GM23338 (cell line): ENCODE measurements around the gene C16orf87. TPM values are rescaled to one million over a fixed set of nuclear protein-coding genes. Genes with fewer than 3 reads are reported as not detected.

Experiments
- ATAC-seq: fragments of 200-7000 bp; cut with Tn5 transposase; 3 replicates; pipeline ENCODE4 v1.9.1; 2020
- DNase-seq: peaks from one replicate; pipeline ENCODE4 v3.0.0-alpha.2; 2015; ENCODE audit warnings: low spot score
- H2AFZ ChIP-seq: fragments of 200-600 bp; sonication (generic); 2 replicates; pipeline ENCODE4 v1.8.0; 2016; ENCODE audit warnings: antibody characterized with exemption, mild to moderate bottlenecking, moderate library complexity
- H3F3A ChIP-seq: fragments of 200-600 bp; sonication (generic); replicated peaks from 2 replicates; pipeline ENCODE4 v1.8.0; 2017; ENCODE audit warnings: antibody characterized with exemption, mixed run types, low read depth
- H3K27ac ChIP-seq: fragments of 200-600 bp; sonication (generic); 2 replicates; pipeline ENCODE4 v1.6.1; 2016; ENCODE audit warnings: low read depth
- H3K27me3 ChIP-seq: fragments of 200-600 bp; sonication (generic); 2 replicates; pipeline ENCODE4 v1.8.0; 2016; ENCODE audit warnings: mild to moderate bottlenecking, mixed run types, moderate library complexity; ENCODE audit not compliant: insufficient read depth
- H3K36me3 ChIP-seq: fragments of 200-600 bp; sonication (generic); 2 replicates; pipeline ENCODE4 v1.8.0; 2016; ENCODE audit warnings: mild to moderate bottlenecking; ENCODE audit not compliant: insufficient read depth
- H3K4me1 ChIP-seq: fragments of 200-600 bp; sonication (generic); 2 replicates; pipeline ENCODE4 v1.8.0; 2016; ENCODE audit warnings: mild to moderate bottlenecking, moderate library complexity; ENCODE audit not compliant: insufficient read depth
- H3K4me2 ChIP-seq: fragments of 200-600 bp; sonication (generic); 2 replicates; pipeline ENCODE4 v1.7.1; 2017; ENCODE audit warnings: mixed run types
- H3K4me3 ChIP-seq: fragments of 200-600 bp; sonication (generic); 2 replicates; pipeline ENCODE4 v1.6.1; 2016; ENCODE audit warnings: mixed run types
- H3K79me2 ChIP-seq: fragments of 200-600 bp; sonication (generic); replicated peaks from 2 replicates; pipeline ENCODE4 v1.8.0; 2017; ENCODE audit warnings: mild to moderate bottlenecking; ENCODE audit not compliant: insufficient read depth
- H3K9me2 ChIP-seq: fragments of 200-600 bp; sonication (generic); 2 replicates; pipeline ENCODE4 v1.8.0; 2017; ENCODE audit not compliant: insufficient read depth
- H4K20me1 ChIP-seq: fragments of 200-600 bp; sonication (generic); replicated peaks from 2 replicates; pipeline ENCODE4 v1.8.0; 2017; ENCODE audit warnings: mild to moderate bottlenecking; ENCODE audit not compliant: insufficient read depth
- H3K27ac Mint-ChIP-seq: 2 replicates; pipeline ENCODE4 v1.8.0; 2020; ENCODE audit warnings: inconsistent platforms, mild to moderate bottlenecking, moderate library complexity, mixed read lengths
- H3K27me3 Mint-ChIP-seq: 3 replicates; pipeline ENCODE4 v1.8.0; 2022; ENCODE audit warnings: low read depth, mild to moderate bottlenecking, moderate library complexity, mixed read lengths, inconsistent platforms; ENCODE audit not compliant: insufficient read depth, poor library complexity
- H3K36me3 Mint-ChIP-seq: 3 replicates; pipeline ENCODE4 v1.8.0; 2021; ENCODE audit warnings: low read depth, mild to moderate bottlenecking, inconsistent platforms, moderate library complexity, mixed read lengths
- H3K4me1 Mint-ChIP-seq: 3 replicates; pipeline ENCODE4 v1.8.0; 2020; ENCODE audit warnings: mild to moderate bottlenecking, inconsistent platforms, mixed read lengths
- H3K4me3 Mint-ChIP-seq: 3 replicates; pipeline ENCODE4 v1.8.0; 2021; ENCODE audit warnings: moderate library complexity, mild to moderate bottlenecking, inconsistent platforms, mixed read lengths
- H3K9me3 Mint-ChIP-seq: 3 replicates; pipeline ENCODE4 v1.8.0; 2020; ENCODE audit warnings: moderate library complexity, mild to moderate bottlenecking, inconsistent platforms, mixed read lengths
- CREB1 ChIP-seq: fragments of 250-450 bp; sonication (Bioruptor Pico); IDR thresholded peaks from 2 replicates; pipeline ENCODE4 v1.5.0; 2020; ENCODE audit warnings: low read depth, mild to moderate bottlenecking, moderate library complexity
- ETS1 ChIP-seq: IDR thresholded peaks from 2 replicates; pipeline ENCODE4 v1.6.1; 2016; ENCODE audit warnings: antibody characterized with exemption
- EZH2 ChIP-seq: fragments of 200-600 bp; sonication (generic); IDR thresholded peaks from one replicate; pipeline ENCODE4 v1.8.0; 2017; ENCODE audit warnings: antibody characterized with exemption, mild to moderate bottlenecking, low read depth; ENCODE audit not compliant: unreplicated experiment
- NANOG ChIP-seq: IDR thresholded peaks from 2 replicates; pipeline ENCODE4 v1.6.1; 2016; ENCODE audit warnings: antibody characterized with exemption, borderline replicate concordance
- POLR2AphosphoS5 ChIP-seq: IDR thresholded peaks from 2 replicates; pipeline ENCODE4 v1.6.1; 2016; ENCODE audit warnings: antibody characterized with exemption, low read depth
- REST ChIP-seq: IDR thresholded peaks from one replicate; pipeline ENCODE4 v1.6.1; 2018; ENCODE audit warnings: antibody characterized with exemption; ENCODE audit not compliant: unreplicated experiment
- ZNF114 ChIP-seq: fragments of 250-450 bp; sonication (Bioruptor Pico); IDR thresholded peaks from 2 replicates; pipeline ENCODE4 v1.5.0; 2020; ENCODE audit warnings: mild to moderate bottlenecking, moderate library complexity
- ZNF331 ChIP-seq: fragments of 250-450 bp; sonication (Bioruptor Pico); IDR thresholded peaks from 2 replicates; pipeline ENCODE4 v1.5.0; 2020; ENCODE audit warnings: low read depth, mild to moderate bottlenecking, moderate library complexity
- ZNF462 ChIP-seq: fragments of 250-450 bp; sonication (Bioruptor Pico); IDR thresholded peaks from 2 replicates; pipeline ENCODE4 v1.5.0; 2020; ENCODE audit warnings: mild to moderate bottlenecking, moderate library complexity
- polyA plus RNA-seq: library from polyadenylated mRNA; unstranded; fragments of >200 nt; fragmentation: Nextera tagmentation; extraction: Ambion mirVana; gene quantifications from 2 replicates; pipeline ENCODE4 v1.2.1, GENCODE V29; 2016
- total RNA-seq: library from RNA; depleted of rRNA; stranded (reverse); fragments of >200 nt; shearing (Covaris generic); gene quantifications from 2 replicates; pipeline ENCODE4 v1.2.3, GENCODE V29; 2014

C16orf87 gene
- total and polyA plus RNA-seq, 2 experiments from 2014 or later, result 23.4 to 46.0 TPM

GRCh38 chr16:46873201-46873600 is 42.2 kb upstream of the C16orf87 start (continued):
- TF ChIP-seq ZNF462 (CRISPR knock-in tag) (no peak), POLR2AphosphoS5 (no peak), REST (no peak)

GRCh38 chr16:46871597-46871996 is 40.6 kb upstream of the C16orf87 start:
- Histone ChIP-seq H3K9me2 (peaks cover 7% of the 10 kb centered on the region; the same call in 1 of the 2 replicates), H3K27me3 (no peaks in the 10 kb centered on the region), H3K4me2 (no peak overlapping the region), H3K4me3 (no peak overlapping the region), H3F3A (no peaks in the 10 kb centered on the region), H3K27ac (no peak overlapping the region), H2AFZ (peak overlapping the region; percentile 90), H3K36me3 (no peaks in the 10 kb centered on the region), H3K79me2 (no peaks in the 10 kb centered on the region), H4K20me1 (no peaks in the 10 kb centered on the region), H3K4me1 (peaks cover 18% of the 10 kb centered on the region; the same call in 1 of the 2 replicates)
- TF ChIP-seq REST (no peak), ETS1 (no peak), EZH2 (no peak), NANOG (no peak), ZNF114 (CRISPR knock-in tag) (no peak), ZNF331 (CRISPR knock-in tag) (no peak), CREB1 (CRISPR knock-in tag) (no peak)
- Mint-ChIP-seq H3K9me3 (peaks cover 5% of the 10 kb centered on the region; the same call in 1 of the 3 replicates), H3K36me3 (peaks cover 3% of the 10 kb centered on the region; the same call in 1 of the 3 replicates), H3K27ac (peak overlapping the region; percentile 40), H3K4me3 (no peak overlapping the region), H3K4me1 (peaks cover 14% of the 10 kb centered on the region), H3K27me3 (no peaks in the 10 kb centered on the region)
- ATAC-seq (peak; percentile 48), DNase-seq (no peak)
